NCI-H2081 (cell line): Measurements from ENCODE around the gene AKR1E2.

Experiments
- DNase-seq, 2 experiments: peaks; one replicate each; lab custom pipeline; 2025; lab: John Stamatoyannopoulos, UW

AKR1E2 gene

GRCh38 chr10:4825868-4826791 lies at the start of gene AKR1E2:
AKR1E2 (plus strand) TSS chr10:4826207; CDS start chr10:4826325, 118 bp downstream.
- no peak for DNase-seq

GRCh38 chr10:4776234-4776638 lies 49.8 kb upstream of the AKR1E2 start:
- DNase-seq = no peak

DNA sequence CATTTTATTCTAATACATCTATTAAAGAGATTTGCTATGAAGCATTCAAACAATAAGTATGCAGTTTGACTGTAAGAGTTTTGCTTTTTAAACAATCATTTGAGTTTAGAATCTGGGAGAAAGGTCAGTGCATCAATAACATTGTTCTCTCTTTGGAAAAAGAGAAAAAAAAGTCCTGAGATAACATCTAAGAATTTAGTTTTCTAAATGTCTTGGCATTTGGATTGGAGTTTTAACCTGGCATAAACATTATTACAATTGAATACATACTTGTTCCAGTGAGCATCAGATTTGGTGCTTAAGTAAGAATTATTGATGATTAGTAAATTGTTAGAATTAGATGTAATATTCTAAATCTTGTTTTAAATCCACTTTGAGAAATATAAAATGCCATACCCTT lies 47.2 kb upstream of the AKR1E2 start:
- DNase-seq = no peak

DNA sequence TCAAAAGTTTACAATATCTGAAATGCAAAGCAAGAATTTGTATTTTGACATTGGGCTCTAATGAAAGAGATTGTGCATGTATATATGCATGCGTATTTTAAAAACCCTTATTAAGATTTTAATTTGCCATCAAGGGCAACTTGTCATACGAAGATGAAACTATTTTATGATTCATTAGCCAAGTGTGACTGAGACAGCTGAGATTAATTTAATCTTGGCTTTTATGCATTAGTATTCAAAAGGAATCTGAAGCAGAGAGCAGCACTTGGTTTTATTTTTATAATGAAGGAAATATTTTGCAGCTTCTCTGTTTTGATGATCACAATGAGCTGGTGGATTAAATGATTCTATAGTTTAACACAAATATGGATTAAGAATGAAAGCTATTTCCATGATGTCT lies 45.9 kb upstream of the AKR1E2 start:
- DNase-seq = no peak

DNA sequence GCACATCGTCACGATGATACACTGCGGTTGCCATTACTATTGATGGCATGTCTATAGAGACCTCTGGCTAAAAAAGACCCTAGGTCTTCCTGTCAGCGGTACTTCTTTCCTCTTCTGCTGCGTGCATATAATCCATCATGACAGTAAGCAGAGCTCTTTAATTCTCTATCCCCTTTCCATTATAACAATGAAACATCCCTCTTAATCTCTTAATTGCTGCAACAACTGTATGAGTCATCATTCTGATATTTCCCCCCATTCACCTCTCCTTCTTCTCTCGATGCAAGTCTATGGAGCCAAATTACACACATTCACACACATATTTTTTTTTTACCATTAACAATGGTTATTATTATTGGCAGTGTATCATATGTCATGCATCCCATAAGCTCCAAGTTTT lies 45.2 kb upstream of the AKR1E2 start:
- DNase-seq = no peak

DNA sequence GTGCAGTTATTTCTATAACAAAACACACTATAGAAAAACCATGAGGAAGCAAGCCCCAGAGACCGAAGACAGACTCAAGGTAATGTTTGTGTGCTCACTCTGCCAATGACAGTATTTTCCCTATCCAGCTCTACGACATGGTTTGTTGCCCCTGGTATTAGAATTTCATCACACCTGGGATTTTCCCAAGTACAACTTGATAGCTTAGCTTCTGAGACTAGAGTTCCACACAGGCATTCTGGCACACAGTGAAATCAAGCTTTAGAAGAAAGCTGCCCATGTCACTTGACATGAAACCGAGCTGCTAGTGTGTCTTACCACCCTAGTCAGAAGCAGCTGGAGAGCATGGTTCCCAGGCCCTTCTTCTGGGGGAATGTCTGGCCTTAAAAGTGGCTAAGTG lies 44.1 kb upstream of the AKR1E2 start:
- no peak for DNase-seq

DNA sequence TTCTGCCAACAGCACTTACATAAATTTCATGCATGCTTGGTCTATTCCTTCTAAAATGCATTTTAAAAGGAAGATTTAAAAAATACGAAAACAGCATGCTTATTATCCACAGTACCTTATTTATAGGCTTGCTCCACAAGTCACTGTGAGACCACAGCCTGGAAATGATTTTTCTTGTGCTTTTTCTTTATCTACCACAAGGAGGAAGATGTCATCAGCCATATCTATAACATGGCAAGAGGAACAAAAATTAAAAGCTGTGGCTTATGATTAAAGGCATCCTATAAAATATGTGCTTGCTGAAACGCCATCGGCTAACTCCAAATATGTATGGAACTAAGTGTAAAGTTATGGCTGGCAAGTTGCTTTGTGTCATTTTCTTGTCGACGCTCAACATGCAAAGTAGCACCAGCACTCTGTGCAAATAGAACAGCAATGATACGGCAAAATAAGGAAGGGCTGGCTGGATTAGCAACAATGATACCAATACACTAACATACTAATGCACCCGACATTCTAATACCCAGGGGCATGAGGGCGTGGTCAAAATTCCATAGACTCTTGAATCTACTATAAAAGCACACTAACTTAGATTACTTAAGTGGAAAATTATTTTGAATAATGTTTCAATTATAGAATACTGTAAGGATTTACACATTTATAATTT lies 41.2 kb upstream of the AKR1E2 start:
- DNase-seq = no peak

- DNase-seq = no peak
Measured at GRCh38 chr10:4786043-4786839, 39.8 kb upstream of the AKR1E2 start.

- no peak for DNase-seq
Measured at GRCh38 chr10:4790045-4790444, 36.0 kb upstream of the AKR1E2 start.

DNA sequence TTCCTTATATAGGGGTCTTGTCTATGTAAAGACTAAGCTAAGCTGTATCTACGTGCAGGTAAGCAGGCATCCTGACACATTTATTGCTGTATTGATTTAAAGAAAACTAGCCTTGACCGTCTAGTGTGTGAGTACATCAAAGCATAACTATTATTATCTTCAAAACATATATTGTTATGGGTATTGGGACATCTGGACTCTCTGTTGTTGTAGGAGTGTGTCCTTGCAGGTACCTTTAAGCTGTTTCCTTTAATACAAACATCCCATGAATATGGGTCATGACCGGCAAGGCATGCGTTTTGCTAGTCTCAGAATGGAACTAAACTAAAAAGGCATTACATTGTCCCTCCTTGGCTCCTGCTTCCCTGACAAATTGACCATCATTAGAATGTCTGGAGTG lies 35.1 kb upstream of the AKR1E2 start:
- DNase-seq = no peak

GRCh38 chr10:4792381-4792780 lies 33.6 kb upstream of the AKR1E2 start:
- no peak for DNase-seq

DNA sequence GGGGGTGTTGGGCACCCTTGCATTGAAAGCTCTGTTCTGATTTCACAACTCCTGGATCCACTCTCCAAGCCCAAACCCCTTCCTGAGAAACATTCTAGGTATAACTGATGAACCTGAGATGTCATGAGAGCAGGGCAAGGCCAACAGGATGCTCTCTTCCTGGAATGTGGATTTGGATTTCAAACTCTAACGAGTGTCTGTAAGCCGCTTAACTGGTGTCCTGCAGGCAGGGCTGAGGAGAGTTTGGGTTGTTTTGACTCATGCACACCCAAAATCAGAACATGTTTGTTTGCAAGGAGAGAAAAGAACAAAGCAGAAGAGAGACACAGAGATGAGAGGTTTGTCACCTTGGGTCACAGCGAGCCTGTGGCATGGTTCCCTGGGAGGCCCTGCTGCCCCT lies 24.6 kb upstream of the AKR1E2 start:
- DNase-seq = no peak

DNA sequence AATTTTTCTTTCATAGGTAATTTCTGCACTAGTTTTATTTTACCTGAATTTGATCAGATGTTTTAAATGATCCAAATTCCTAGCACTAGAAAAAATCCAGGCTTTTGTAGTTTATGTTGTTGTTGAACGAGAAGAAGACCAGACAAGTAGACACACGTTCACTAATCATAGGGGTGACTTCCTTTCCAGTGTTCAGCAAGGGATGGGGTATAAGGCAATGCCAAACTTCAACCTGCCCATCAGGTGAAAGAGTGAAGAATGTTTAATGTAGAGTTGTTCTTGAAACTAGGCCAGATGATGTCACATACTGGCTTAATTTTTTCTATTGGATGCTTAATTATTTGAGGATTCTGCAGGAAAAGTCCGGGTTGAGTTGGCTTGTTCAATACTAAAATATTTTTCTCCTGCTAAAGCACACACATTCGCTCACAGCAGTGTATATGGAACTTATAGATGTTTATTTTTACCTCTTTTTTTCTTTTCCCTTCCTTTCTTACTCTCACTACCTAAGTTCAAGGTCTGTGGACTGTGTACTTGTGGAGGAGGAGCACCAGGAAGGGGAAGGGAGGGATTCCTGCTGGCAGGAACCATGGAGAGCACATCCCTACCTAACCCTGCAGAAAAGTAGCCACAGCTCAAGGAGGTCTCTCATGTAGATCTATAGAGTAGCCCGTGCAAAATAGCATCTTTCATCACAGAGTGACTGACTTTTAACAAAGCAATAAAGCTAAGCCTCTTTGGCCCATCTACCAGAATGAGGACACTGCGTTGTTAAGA lies 23.1 kb upstream of the AKR1E2 start:
- no peak for DNase-seq

DNA sequence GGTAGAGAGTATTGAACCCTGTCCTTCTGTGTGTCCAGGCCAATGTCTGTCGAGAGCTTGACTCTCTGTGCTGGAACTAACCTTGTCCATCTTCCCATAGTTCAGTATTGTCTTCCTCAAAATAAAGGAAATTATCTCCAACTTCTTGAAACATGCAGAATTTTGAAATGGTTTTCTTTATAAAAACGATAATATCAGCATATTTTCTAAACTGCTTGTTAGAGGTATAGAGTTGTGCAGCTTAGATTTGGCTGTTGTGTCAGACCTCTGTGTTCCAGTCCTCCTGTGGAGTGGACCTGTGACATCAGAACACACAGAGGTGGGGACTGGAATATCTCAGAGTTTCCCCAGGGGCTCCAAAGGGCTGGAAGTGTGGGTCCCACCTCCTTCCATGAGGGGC lies 22.2 kb upstream of the AKR1E2 start:
- no peak for DNase-seq

GRCh38 chr10:4804465-4804864 lies 21.5 kb upstream of the AKR1E2 start:
- DNase-seq = no peak

DNA sequence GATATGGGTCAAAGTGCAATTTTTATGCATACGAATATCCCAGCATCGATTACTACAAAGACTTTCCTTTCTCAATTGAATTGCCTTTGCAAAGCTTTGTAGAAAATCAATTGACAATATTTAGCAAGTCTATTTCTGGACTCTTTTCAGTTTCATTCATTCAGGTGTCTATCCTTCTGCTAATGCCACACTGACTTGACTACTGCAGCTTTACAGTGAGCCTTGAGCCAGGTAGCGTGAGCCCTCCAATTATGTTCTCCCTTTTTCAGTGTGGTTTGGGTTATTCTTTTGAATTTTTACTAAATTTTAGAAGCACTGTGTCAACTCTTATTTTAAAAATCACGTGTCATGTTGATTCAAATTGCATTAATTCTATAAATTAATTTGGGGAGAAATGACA lies 19.5 kb upstream of the AKR1E2 start:
- no peak for DNase-seq

GRCh38 chr10:4807761-4808507 lies 18.1 kb upstream of the AKR1E2 start:
- no peak for DNase-seq

GRCh38 chr10:4809156-4809555 lies 16.9 kb upstream of the AKR1E2 start:
- DNase-seq = no peak

DNA sequence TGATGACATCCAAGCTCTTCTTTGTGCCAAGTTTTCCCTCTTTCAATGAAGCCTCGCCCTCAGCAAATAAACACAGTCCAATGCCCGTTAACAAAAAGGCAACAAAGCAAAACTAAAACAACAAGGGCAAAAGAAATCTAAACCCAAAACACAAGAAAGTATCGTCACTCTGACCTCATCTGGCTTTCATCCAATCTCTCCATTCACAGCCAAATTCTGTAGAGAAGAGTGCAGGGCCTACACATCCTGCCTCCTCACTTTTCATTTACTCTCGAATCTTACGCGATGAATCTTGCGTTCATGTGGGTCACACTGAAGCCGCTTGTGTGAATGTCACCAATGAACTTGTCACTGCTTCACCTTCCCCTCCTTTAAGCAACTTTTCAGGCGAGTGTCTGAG lies 15.9 kb upstream of the AKR1E2 start:
- no peak for DNase-seq

DNA sequence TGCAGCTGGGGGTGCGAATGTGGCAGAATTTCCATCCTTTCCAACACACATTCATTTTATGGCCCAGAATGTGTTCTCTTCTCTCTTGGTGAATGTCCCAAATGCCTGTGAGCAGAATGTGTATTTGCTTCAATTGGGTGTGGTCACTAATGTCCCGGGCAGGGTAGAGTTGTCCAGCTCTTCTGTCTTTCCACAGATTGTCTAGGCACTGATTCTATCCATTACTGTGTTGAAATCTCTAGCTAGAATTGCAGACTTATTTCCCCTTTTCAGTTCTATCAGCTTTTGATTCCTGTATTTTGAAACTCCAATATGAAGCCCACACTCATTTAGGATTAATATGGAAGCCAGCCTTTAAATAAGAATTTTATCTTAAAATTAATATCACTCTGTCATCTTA lies 14.0 kb upstream of the AKR1E2 start:
- no peak for DNase-seq

DNA sequence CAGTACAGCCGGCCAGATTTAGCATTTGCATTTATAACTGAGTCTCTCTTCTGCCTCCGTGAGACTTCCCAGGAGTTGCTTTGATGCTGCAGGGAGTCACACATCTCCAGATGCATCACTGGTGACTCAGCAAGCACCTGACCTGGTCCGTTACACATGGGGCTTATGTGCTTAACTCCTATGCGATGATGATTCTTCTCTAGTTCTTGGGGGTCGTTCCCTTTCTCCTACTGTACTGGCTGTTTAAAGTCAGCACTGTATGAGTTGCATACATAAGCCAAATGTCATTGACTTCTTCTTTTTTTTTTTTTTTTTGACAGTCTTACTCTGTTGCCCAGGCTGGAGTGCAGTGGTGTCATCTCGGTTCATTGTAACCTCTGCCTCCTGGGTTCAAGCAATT lies 13.0 kb upstream of the AKR1E2 start:
- no peak for DNase-seq
